SU-DHL-6 (cell line): ENCODE results near the gene CAP1.

Experiments used
- H2AFZ ChIP-seq: fragments of 200-600 bp; sonication (generic); 2 replicates; pipeline ENCODE4 v1.6.1; 2014; ENCODE audit warnings: low read depth, mild to moderate bottlenecking, moderate library complexity, mixed read lengths, antibody characterized with exemption, low read length; ENCODE audit not compliant: severe bottlenecking
- H3F3A ChIP-seq: fragments of 200-600 bp; shearing (Covaris generic); 2 replicates; pipeline ENCODE4 v1.6.0; 2016; ENCODE audit warnings: antibody characterized with exemption, mild to moderate bottlenecking; ENCODE audit not compliant: insufficient read depth
- H3K27ac ChIP-seq: fragments of 200-600 bp; sonication (generic); 2 replicates; pipeline ENCODE4 v1.5.1; 2016; ENCODE audit warnings: low read depth, mild to moderate bottlenecking, low read length, moderate library complexity, mixed read lengths
- H3K27me3 ChIP-seq: fragments of 200-600 bp; sonication (generic), shearing (Covaris generic); 2 replicates; pipeline ENCODE4 v1.6.0; 2014; ENCODE audit warnings: mild to moderate bottlenecking, low read length
- H3K36me3 ChIP-seq: fragments of 200-600 bp; sonication (generic); 2 replicates; pipeline ENCODE4 v1.6.1; 2014; ENCODE audit warnings: mild to moderate bottlenecking, low read length, mixed read lengths
- H3K4me2 ChIP-seq: fragments of 300-600, 200-600 bp; shearing (Covaris generic), sonication (generic); 2 replicates; pipeline ENCODE4 v1.6.0; 2014; ENCODE audit warnings: low read length, low read depth, mild to moderate bottlenecking; ENCODE audit not compliant: poor library complexity, severe bottlenecking
- H3K4me3 ChIP-seq: fragments of 200-600 bp; sonication (generic); 2 replicates; pipeline ENCODE4 v1.5.1; 2014; ENCODE audit warnings: antibody characterized with exemption, low read length, mild to moderate bottlenecking, mixed read lengths; ENCODE audit not compliant: insufficient read depth, poor library complexity, severe bottlenecking
- H3K79me2 ChIP-seq: fragments of 200-600 bp; sonication (generic); 2 replicates; pipeline ENCODE4 v1.6.1; 2014; ENCODE audit warnings: mild to moderate bottlenecking, low read length, moderate library complexity; ENCODE audit not compliant: insufficient read depth
- H3K9ac ChIP-seq: fragments of 200-600 bp; sonication (generic); 2 replicates; pipeline ENCODE4 v1.7.0; 2014; ENCODE audit warnings: mild to moderate bottlenecking, low read length
- H3K9me2 ChIP-seq: fragments of 200-600 bp; sonication (generic); replicated peaks from 2 replicates; pipeline ENCODE4 v1.6.1; 2014; ENCODE audit warnings: low read length; ENCODE audit not compliant: insufficient read depth
- H3K9me3 ChIP-seq: fragments of 200-600 bp; sonication (generic); 2 replicates; pipeline ENCODE4 v1.6.1; 2014; ENCODE audit warnings: low read length, mixed read lengths; ENCODE audit not compliant: insufficient read depth
- H4K20me1 ChIP-seq: fragments of 200-600 bp; sonication (generic); 2 replicates; pipeline ENCODE4 v1.6.1; 2014; ENCODE audit warnings: low read depth, mild to moderate bottlenecking, antibody characterized with exemption, low read length, moderate library complexity, mixed read lengths
- EZH2phosphoT487 ChIP-seq: fragments of 200-600 bp; sonication (generic), shearing (Covaris generic); conservative IDR thresholded peaks from 2 replicates; pipeline ENCODE4 v1.6.1; 2018; ENCODE audit warnings: mild to moderate bottlenecking, antibody characterized with exemption, low read length, moderate library complexity, mixed read lengths
- TF ChIP-seq, protein P1 (sequence below): fragments of 200-600 bp; sonication (generic); IDR thresholded peaks from one replicate; pipeline ENCODE4 v1.5.1; 2017; ENCODE audit warnings: antibody characterized with exemption, mild to moderate bottlenecking, low read length, moderate library complexity; ENCODE audit not compliant: insufficient read depth, poor library complexity, severe bottlenecking

CAP1 gene

DNA sequence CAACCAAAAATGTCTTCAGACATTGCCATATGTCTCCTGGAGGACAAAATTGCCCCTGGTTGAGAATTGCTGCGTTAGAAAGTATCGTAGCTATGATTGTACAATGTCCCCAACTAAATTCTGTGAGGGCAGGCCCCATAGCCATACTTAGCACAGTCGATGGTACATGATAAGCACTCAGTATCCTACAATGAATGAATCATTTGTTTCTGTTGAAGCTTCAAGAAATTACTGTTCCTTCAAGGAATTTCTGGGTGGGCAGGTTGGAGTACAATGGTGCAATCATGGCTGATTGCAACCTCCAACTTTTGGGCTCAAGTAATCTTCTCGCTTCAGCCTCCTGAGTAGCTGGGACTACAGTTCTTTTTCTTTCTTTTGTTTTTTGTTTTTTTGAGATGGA is 4.7 kb downstream of the CAP1 start:
- H2AFZ ChIP-seq, result no peak overlapping the region
- H4K20me1 ChIP-seq, result no peaks in the 10 kb centered on the region; the same call in 1 of the 2 replicates
- H3K27ac ChIP-seq, result no peak overlapping the region
- H3K9ac ChIP-seq, result no peak overlapping the region
- no peak overlapping the region for H3K4me2 ChIP-seq
- no peaks in the 10 kb centered on the region for H3K27me3 ChIP-seq
- no peak for TF ChIP-seq EZH2phosphoT487
- TF ChIP-seq, protein P1, sequence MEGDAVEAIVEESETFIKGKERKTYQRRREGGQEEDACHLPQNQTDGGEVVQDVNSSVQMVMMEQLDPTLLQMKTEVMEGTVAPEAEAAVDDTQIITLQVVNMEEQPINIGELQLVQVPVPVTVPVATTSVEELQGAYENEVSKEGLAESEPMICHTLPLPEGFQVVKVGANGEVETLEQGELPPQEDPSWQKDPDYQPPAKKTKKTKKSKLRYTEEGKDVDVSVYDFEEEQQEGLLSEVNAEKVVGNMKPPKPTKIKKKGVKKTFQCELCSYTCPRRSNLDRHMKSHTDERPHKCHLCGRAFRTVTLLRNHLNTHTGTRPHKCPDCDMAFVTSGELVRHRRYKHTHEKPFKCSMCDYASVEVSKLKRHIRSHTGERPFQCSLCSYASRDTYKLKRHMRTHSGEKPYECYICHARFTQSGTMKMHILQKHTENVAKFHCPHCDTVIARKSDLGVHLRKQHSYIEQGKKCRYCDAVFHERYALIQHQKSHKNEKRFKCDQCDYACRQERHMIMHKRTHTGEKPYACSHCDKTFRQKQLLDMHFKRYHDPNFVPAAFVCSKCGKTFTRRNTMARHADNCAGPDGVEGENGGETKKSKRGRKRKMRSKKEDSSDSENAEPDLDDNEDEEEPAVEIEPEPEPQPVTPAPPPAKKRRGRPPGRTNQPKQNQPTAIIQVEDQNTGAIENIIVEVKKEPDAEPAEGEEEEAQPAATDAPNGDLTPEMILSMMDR, result no peak
- H3F3A ChIP-seq, result peaks cover 7% of the 10 kb centered on the region
- peaks cover 94% of the 10 kb centered on the region for H3K79me2 ChIP-seq
- H3K9me3 ChIP-seq, result no peaks in the 10 kb centered on the region
- no peaks in the 10 kb centered on the region for H3K9me2 ChIP-seq
- peaks cover 10% of the 10 kb centered on the region; the same call in 1 of the 2 replicates for H3K36me3 ChIP-seq
- H3K4me3 ChIP-seq, result no peak overlapping the region

- H3K9ac ChIP-seq, result no peak overlapping the region
- no peaks in the 10 kb centered on the region for H3K9me2 ChIP-seq
- H4K20me1 ChIP-seq, result no peaks in the 10 kb centered on the region; the same call in 1 of the 2 replicates
- no peaks in the 10 kb centered on the region for H3K27me3 ChIP-seq
- peaks cover 10% of the 10 kb centered on the region; the same call in 1 of the 2 replicates for H3K36me3 ChIP-seq
- TF ChIP-seq, protein P1, result no peak
- no peak for TF ChIP-seq EZH2phosphoT487
- peaks cover 98% of the 10 kb centered on the region for H3K79me2 ChIP-seq
- no peaks in the 10 kb centered on the region for H3K9me3 ChIP-seq
- peaks cover 6% of the 10 kb centered on the region; the same call in 1 of the 2 replicates for H3F3A ChIP-seq
- H2AFZ ChIP-seq, result no peak overlapping the region
- H3K4me2 ChIP-seq, result no peak overlapping the region
- no peak overlapping the region for H3K4me3 ChIP-seq
- H3K27ac ChIP-seq, result no peak overlapping the region
These were observed 5.2 kb downstream of the CAP1 start for GRCh38 chr1:40045766-40046165.

- Histone ChIP-seq H3K4me2 (no peak overlapping the region), H3K27ac (no peak overlapping the region)
These were observed 6.7 kb downstream of the CAP1 start for GRCh38 chr1:40047276-40047675.

More at GRCh38 chr1:40047276-40047675, 6.7 kb downstream of the CAP1 start:
- Histone ChIP-seq H4K20me1 (peaks cover 4% of the 10 kb centered on the region; the same call in 1 of the 2 replicates), H3K9ac (no peak overlapping the region), H3K9me2 (no peaks in the 10 kb centered on the region), H3K79me2 (peaks cover 98% of the 10 kb centered on the region), H3K9me3 (no peaks in the 10 kb centered on the region), H3K4me3 (no peak overlapping the region), H3F3A (peaks cover 6% of the 10 kb centered on the region; the same call in 1 of the 2 replicates), H3K36me3 (peaks cover 8% of the 10 kb centered on the region; the same call in 1 of the 2 replicates), H2AFZ (no peak overlapping the region), H3K27me3 (no peaks in the 10 kb centered on the region)
- TF ChIP-seq, protein P1, result no peak
- no peak for TF ChIP-seq EZH2phosphoT487
